ENCODE measurements around the gene UBE2L5.

The UBE2L5 gene

GRCh38 chr13:30409886-30410704 is 12.2 kb upstream of the UBE2L5 start (continued):
- TF ChIP-seq PRDM10 (tag by site-specific recombination; IDR thresholded peaks at IDR 0.05) (no peak), ZFP69B (tag by site-specific recombination; IDR thresholded peaks at IDR 0.05) (no peak), ZNF501 (tag by site-specific recombination; IDR thresholded peaks at IDR 0.05) (no peak), ZNF423 (tag by site-specific recombination; IDR thresholded peaks at IDR 0.05) (no peak), SALL2 (tag by site-specific recombination; IDR thresholded peaks at IDR 0.05; ENCODE audit: borderline replicate concordance) (no peak), ZNF121 (tag by site-specific recombination; IDR thresholded peaks at IDR 0.05) (0 out of 2 replicates have a peak, but pooled peaks have one; percentile 15), ELK4 (IDR thresholded peaks at IDR 0.05; ENCODE audit: borderline replicate concordance, low read depth, low read length) (no peak), ZNF362 (tag by site-specific recombination; IDR thresholded peaks at IDR 0.05) (0 out of 2 replicates have a peak, but pooled peaks have one; percentile 27), OSR2 (tag by site-specific recombination; IDR thresholded peaks at IDR 0.05) (no peak), ZNF274 (IDR thresholded peaks at IDR 0.05; ENCODE audit: low read length) (no peak), ZNF274 (tag by site-specific recombination; IDR thresholded peaks at IDR 0.05; ENCODE audit: borderline replicate concordance) (no peak), YY2 (tag by site-specific recombination; IDR thresholded peaks at IDR 0.05) (no peak), ZNF677 (tag by site-specific recombination; IDR thresholded peaks at IDR 0.05) (no peak), HOXD13 (CRISPR knock-in tag; IDR thresholded peaks at IDR 0.05; ENCODE audit: borderline replicate concordance) (no peak), ZSCAN4 (tag by site-specific recombination; IDR thresholded peaks at IDR 0.05) (no peak), ZNF701 (tag by site-specific recombination; IDR thresholded peaks at IDR 0.05) (no peak), KLF10 (tag by site-specific recombination; IDR thresholded peaks at IDR 0.05) (no peak), ZFHX2 (tag by site-specific recombination; conservative IDR thresholded peaks at IDR 0.05) (peak; percentile 51), ZIC2 (tag by site-specific recombination; IDR thresholded peaks at IDR 0.05) (no peak), EGR2 (tag by site-specific recombination; IDR thresholded peaks at IDR 0.05; ENCODE audit: low read depth) (0 out of 2 replicates have a peak, but pooled peaks have one; percentile 23), MYNN (tag by site-specific recombination; IDR thresholded peaks at IDR 0.05; ENCODE audit: borderline replicate concordance) (no peak), KLF1 (tag by site-specific recombination; IDR thresholded peaks at IDR 0.05) (no peak), HOXC10 (CRISPR knock-in tag; IDR thresholded peaks at IDR 0.05) (no peak), ZNF350 (tag by site-specific recombination; IDR thresholded peaks at IDR 0.05) (no peak), ZNF18 (tag by site-specific recombination; IDR thresholded peaks at IDR 0.05) (no peak)
